Coronary artery (tissue), 2 donors: ENCODE measurements around the gene NOC3L.

Source experiments
- DNase-seq: peaks from one replicate; pipeline ENCODE4 v3.0.0-alpha.2; 2017; ENCODE audit warnings: low spot score
- H3K27ac ChIP-seq, 2 donors: fragments of 200-600 bp; sonication (generic); one replicate each; pipeline ENCODE4 v1.5.1; 2016 to 2019
- H3K4me3 ChIP-seq: fragments of 200-600 bp; sonication (generic); 2 replicates; pipeline ENCODE4 v1.5.1; 2016; ENCODE audit warnings: mild to moderate bottlenecking, moderate library complexity
- CTCF ChIP-seq: fragments of 200-600 bp; sonication (generic); IDR thresholded peaks from one replicate; pipeline ENCODE4 v1.5.1; 2019; ENCODE audit warnings: antibody characterized with exemption

NOC3L gene

GRCh38 chr10:94383530-94383929, 20.8 kb upstream of the NOC3L start:
- TF ChIP-seq CTCF, result no peak
- Histone ChIP-seq H3K4me3 (no peak overlapping the region), H3K27ac (no peak overlapping the region)
- no peak for DNase-seq

GRCh38 chr10:94376865-94377264, 14.1 kb upstream of the NOC3L start:
- no peak for DNase-seq
- Histone ChIP-seq H3K27ac (no peak overlapping the region), H3K4me3 (no peak overlapping the region)
- TF ChIP-seq CTCF, result no peak

- DNase-seq, result no peak
- no peak overlapping the region for H3K27ac ChIP-seq
- no peak for TF ChIP-seq CTCF
- no peak overlapping the region for H3K4me3 ChIP-seq
Observed at GRCh38 chr10:94375374-94375773, 12.6 kb upstream of the NOC3L start.

GRCh38 chr10:94370501-94370900, 7.8 kb upstream of the NOC3L start:
- no peak for DNase-seq
- no peak overlapping the region for H3K27ac ChIP-seq
- H3K4me3 ChIP-seq, result no peak overlapping the region
- TF ChIP-seq CTCF, result no peak

GRCh38 chr10:94366382-94366781, 3.6 kb upstream of the NOC3L start:
- DNase-seq, result no peak
- Histone ChIP-seq H3K27ac (no peak overlapping the region), H3K4me3 (no peak overlapping the region)
- TF ChIP-seq CTCF, result no peak

- TF ChIP-seq CTCF, result no peak
- Histone ChIP-seq H3K4me3 (no peak overlapping the region), H3K27ac (no peak overlapping the region)
- DNase-seq, result no peak
Observed at GRCh38 chr10:94364482-94364881, 1.7 kb upstream of the NOC3L start.

GRCh38 chr10:94363251-94363565, 469 bp upstream of the NOC3L start:
- H3K27ac ChIP-seq, result peak overlapping the region; percentile 8 to 30
- DNase-seq, result no peak
- no peak for TF ChIP-seq CTCF
- peak overlapping the region; percentile 85 for H3K4me3 ChIP-seq
